IMR-90 (cell line): ENCODE data around the gene GPR37. TPM values are rescaled to one million over a fixed set of nuclear protein-coding genes. Genes with fewer than 3 reads are reported as not detected.

Experiments used
- ATAC-seq: fragments of 200-7000 bp; cut with Tn5 transposase; 2 replicates; pipeline ENCODE4 v1.9.1; 2020; ENCODE audit warnings: low read depth, mild to moderate bottlenecking, moderate library complexity
- BruUV-seq: library from RNA; stranded (reverse); fragments of 400-500 nt; replicated peaks from 2 replicates; lab custom pipeline; 2021; lab: Mats Ljungman, UMichigan
- CTCF ChIA-PET: fragments of 300-600 bp; formaldehyde crosslinking; extraction: SDS; loops from one replicate; lab custom pipeline; 2021; ENCODE audit warnings: antibody characterized with exemption; lab: Yijun Ruan, JAX
- POLR2A ChIA-PET: fragments of 300-600 bp; sonication (Branson Sonifier 250); formaldehyde crosslinking; loops from one replicate; lab custom pipeline; 2022; ENCODE audit warnings: antibody characterized with exemption; ENCODE audit not compliant: unreplicated experiment; lab: Charles Lee
- DNase-seq: peaks from one replicate; pipeline ENCODE4 v3.0.0; 2013
- H2AFZ ChIP-seq: replicated peaks from 2 replicates; pipeline ENCODE3; 2013; ENCODE audit warnings: low read length, mild to moderate bottlenecking; ENCODE audit not compliant: poor library complexity
- H2AK5ac ChIP-seq: 2 replicates; pipeline ENCODE4 v1.6.1; 2013; ENCODE audit warnings: low read depth, low read length, inconsistent platforms
- H2AK9ac ChIP-seq: replicated peaks from 2 replicates; pipeline ENCODE3; 2013; ENCODE audit warnings: mild to moderate bottlenecking, low read depth, low read length, moderate library complexity; ENCODE audit not compliant: poor library complexity
- H2BK120ac ChIP-seq: 2 replicates; pipeline ENCODE4 v1.6.1; 2013; ENCODE audit warnings: low read depth, low read length, inconsistent platforms
- H2BK15ac ChIP-seq: 3 replicates; pipeline ENCODE4 v1.6.1; 2013; ENCODE audit warnings: low read depth, low read length, inconsistent platforms
- H2BK20ac ChIP-seq: 2 replicates; pipeline ENCODE4 v1.6.1; 2013; ENCODE audit warnings: low read depth, mild to moderate bottlenecking, inconsistent platforms, low read length, moderate library complexity
- H2BK5ac ChIP-seq: 2 replicates; pipeline ENCODE4 v1.6.1; 2013; ENCODE audit warnings: mild to moderate bottlenecking, low read depth, low read length, inconsistent platforms; ENCODE audit not compliant: poor library complexity, severe bottlenecking
- H3K14ac ChIP-seq: replicated peaks from 2 replicates; pipeline ENCODE4 v1.6.1; 2013; ENCODE audit warnings: low read depth, low read length, inconsistent platforms
- H3K18ac ChIP-seq: 2 replicates; pipeline ENCODE4 v1.6.1; 2013; ENCODE audit warnings: low read depth, low read length, control low read depth
- H3K23ac ChIP-seq: 2 replicates; pipeline ENCODE4 v1.6.1; 2013; ENCODE audit warnings: low read depth, low read length, inconsistent platforms
- H3K27ac ChIP-seq: 2 replicates; pipeline ENCODE4 v1.5.1; 2013; ENCODE audit warnings: mild to moderate bottlenecking, control low read depth, low read length; ENCODE audit not compliant: insufficient read depth
- H3K27me3 ChIP-seq: 2 replicates; pipeline ENCODE4 v1.6.1; 2013; ENCODE audit warnings: low read length; ENCODE audit not compliant: control insufficient read depth, insufficient read depth
- H3K36me3 ChIP-seq: 2 replicates; pipeline ENCODE4 v1.6.1; 2013; ENCODE audit warnings: low read length, mixed read lengths; ENCODE audit not compliant: control insufficient read depth, insufficient read depth
- H3K4ac ChIP-seq: 2 replicates; pipeline ENCODE4 v1.6.1; 2013; ENCODE audit warnings: low read depth, low read length, inconsistent platforms
- H3K4me1 ChIP-seq: 2 replicates; pipeline ENCODE4 v1.6.1; 2013; ENCODE audit warnings: low read length, mixed read lengths; ENCODE audit not compliant: control insufficient read depth, insufficient read depth
- H3K4me2 ChIP-seq: 2 replicates; pipeline ENCODE4 v1.6.1; 2013; ENCODE audit warnings: low read depth, mild to moderate bottlenecking, control low read depth, low read length, moderate library complexity
- H3K4me3 ChIP-seq: 2 replicates; pipeline ENCODE4 v1.5.1; 2013; ENCODE audit warnings: low read depth, mild to moderate bottlenecking, control low read depth, low read length, moderate library complexity; ENCODE audit not compliant: insufficient read depth
- H3K56ac ChIP-seq: 2 replicates; pipeline ENCODE4 v1.6.1; 2013; ENCODE audit warnings: low read length, inconsistent platforms; ENCODE audit not compliant: insufficient read depth; ENCODE audit errors: extremely low read depth
- H3K79me1 ChIP-seq, 2 experiments: 2 replicates each; pipeline ENCODE4 v1.6.1; 2013; ENCODE audit warnings: low read length in 2 of 2, inconsistent platforms in 1 of 2, low read depth in 1 of 2
- H3K9ac ChIP-seq: 2 replicates; pipeline ENCODE4 v1.6.1; 2013; ENCODE audit warnings: low read depth, low read length, control low read depth
- H3K9me1 ChIP-seq: 2 replicates; pipeline ENCODE4 v1.6.1; 2013; ENCODE audit warnings: low read length, inconsistent platforms; ENCODE audit not compliant: insufficient read depth
- H3K9me3 ChIP-seq: 2 replicates; pipeline ENCODE4 v1.6.1; 2013; ENCODE audit warnings: low read length; ENCODE audit not compliant: control insufficient read depth, insufficient read depth
- H4K20me1 ChIP-seq: 2 replicates; pipeline ENCODE4 v1.6.1; 2013; ENCODE audit warnings: low read length, inconsistent platforms; ENCODE audit not compliant: insufficient read depth
- H4K5ac ChIP-seq: 2 replicates; pipeline ENCODE4 v1.6.1; 2013; ENCODE audit warnings: mild to moderate bottlenecking, low read depth, low read length, control low read depth
- H4K8ac ChIP-seq, 2 experiments: 2 replicates each; pipeline ENCODE4 v1.6.1; 2013; ENCODE audit warnings: low read depth in 2 of 2, low read length in 2 of 2, control low read depth in 1 of 2, inconsistent platforms in 1 of 2
- H4K91ac ChIP-seq: 2 replicates; pipeline ENCODE4 v1.6.1; 2013; ENCODE audit warnings: low read depth, low read length, inconsistent platforms; ENCODE audit not compliant: insufficient read depth
- BHLHE40 ChIP-seq: fragments of 150-350 bp; IDR thresholded peaks from 2 replicates; pipeline ENCODE4 v1.6.1; 2016; ENCODE audit warnings: mild to moderate bottlenecking, low read depth, low read length
- CEBPB ChIP-seq: IDR thresholded peaks from 2 replicates; pipeline ENCODE4 v1.6.1; 2012; ENCODE audit warnings: low read depth, low read length, improper control_type of control experiment
- CHD1 ChIP-seq: IDR thresholded peaks from 2 replicates; pipeline ENCODE4 v1.6.1; 2012; ENCODE audit warnings: low read depth, low read length, improper control_type of control experiment
- FOS ChIP-seq: fragments of 150-350 bp; IDR thresholded peaks from 2 replicates; pipeline ENCODE4 v1.6.1; 2016; ENCODE audit warnings: low read depth, low read length
- MAFK ChIP-seq: IDR thresholded peaks from 2 replicates; pipeline ENCODE4 v1.6.1; 2012; ENCODE audit warnings: low read depth, low read length, improper control_type of control experiment
- MAZ ChIP-seq: IDR thresholded peaks from 2 replicates; pipeline ENCODE4 v1.6.1; 2012; ENCODE audit warnings: low read depth, mild to moderate bottlenecking, low read length, improper control_type of control experiment, moderate library complexity, borderline replicate concordance
- MXI1 ChIP-seq: IDR thresholded peaks from 2 replicates; pipeline ENCODE4 v1.6.1; 2012; ENCODE audit warnings: low read depth, mild to moderate bottlenecking, low read length, moderate library complexity, borderline replicate concordance
- NFE2L2 ChIP-seq: fragments of 150-350 bp; IDR thresholded peaks from 2 replicates; pipeline ENCODE4 v1.6.1; 2016; ENCODE audit warnings: low read depth, mild to moderate bottlenecking, low read length
- POLR2A ChIP-seq: IDR thresholded peaks from 2 replicates; pipeline ENCODE4 v1.6.1; 2012; ENCODE audit warnings: mild to moderate bottlenecking, low read depth, low read length
- RAD21 ChIP-seq: IDR thresholded peaks from 2 replicates; pipeline ENCODE4 v1.6.1; 2012; ENCODE audit warnings: low read length, improper control_type of control experiment
- RCOR1 ChIP-seq: IDR thresholded peaks from 2 replicates; pipeline ENCODE4 v1.6.1; 2012; ENCODE audit warnings: mild to moderate bottlenecking, low read length, improper control_type of control experiment; ENCODE audit not compliant: insufficient replicate concordance
- RFX5 ChIP-seq: IDR thresholded peaks from 2 replicates; pipeline ENCODE4 v1.8.0; 2012; ENCODE audit warnings: low read depth, mild to moderate bottlenecking, low read length, moderate library complexity
- SMC3 ChIP-seq: fragments of 150-350 bp; IDR thresholded peaks from 2 replicates; pipeline ENCODE4 v1.6.1; 2016; ENCODE audit warnings: low read depth, mild to moderate bottlenecking, antibody characterized with exemption, low read length, moderate library complexity
- USF2 ChIP-seq: fragments of 150-350 bp; IDR thresholded peaks from 2 replicates; pipeline ENCODE4 v1.6.1; 2017; ENCODE audit warnings: mild to moderate bottlenecking, antibody characterized with exemption, low read length, low read depth
- WGBS, 2 experiments: methylation state at CpG; one replicate each; pipeline versions ENCODE4 v1.1.5 to v1.1.7; 2013; ENCODE audit warnings: missing lambda C conversion rate in 2 of 2; ENCODE audit not compliant: insufficient read length in 1 of 2; ENCODE audit errors: extremely low coverage in 2 of 2; 5-methylcytosine and 5-hydroxymethylcytosine counted together
- dilution Hi-C: fragments of 300-500 bp; cut with HindIII; formaldehyde crosslinking; loops from one replicate; pipeline ENCODE4 v1.14.3; 2018; ENCODE audit warnings: low sequenced_read_pairs; ENCODE audit not compliant: unreplicated experiment
- in situ Hi-C: fragments of 300-500 bp; cut with MboI; formaldehyde crosslinking; loops from 3 replicates; pipeline ENCODE4 v1.14.3; 2019; ENCODE audit warnings: low sequenced_read_pairs, inconsistent platforms, mixed read lengths
- intact Hi-C: fragments of 100-400 bp; cut with micrococcal nuclease; formaldehyde crosslinking; loops from 2 replicates; pipeline ENCODE4 v1.10.0; 2022
- polyA plus RNA-seq, 3 experiments: library from polyadenylated mRNA; depleted of rRNA; stranded (reverse); fragments of >200 nt; gene quantifications; 2 replicates each; pipeline ENCODE4 v1.2.3, GENCODE V29; 2012; ENCODE audit warnings: low replicate concordance in 1 of 3
- total RNA-seq: library from RNA; depleted of rRNA; stranded (reverse); fragments of >200 nt; gene quantifications from 2 replicates; pipeline ENCODE4 v1.2.3, GENCODE V29; 2012
- TF ChIP-seq, protein P1 (sequence below): conservative IDR thresholded peaks from 2 replicates; pipeline ENCODE4 v1.5.1; 2012; ENCODE audit warnings: mild to moderate bottlenecking, low read depth, low read length, improper control_type of control experiment
- TF ChIP-seq, protein P2 (sequence below): fragments of 150-350 bp; IDR thresholded peaks from 2 replicates; pipeline ENCODE4 v1.6.1; 2016; ENCODE audit warnings: low read depth, mild to moderate bottlenecking, low read length, moderate library complexity, borderline replicate concordance

The GPR37 gene
- total and polyA plus RNA-seq, 2 of the 4 experiments (the other 2 are of a cell fraction) = 4.6 to 9.3 TPM

DNA sequence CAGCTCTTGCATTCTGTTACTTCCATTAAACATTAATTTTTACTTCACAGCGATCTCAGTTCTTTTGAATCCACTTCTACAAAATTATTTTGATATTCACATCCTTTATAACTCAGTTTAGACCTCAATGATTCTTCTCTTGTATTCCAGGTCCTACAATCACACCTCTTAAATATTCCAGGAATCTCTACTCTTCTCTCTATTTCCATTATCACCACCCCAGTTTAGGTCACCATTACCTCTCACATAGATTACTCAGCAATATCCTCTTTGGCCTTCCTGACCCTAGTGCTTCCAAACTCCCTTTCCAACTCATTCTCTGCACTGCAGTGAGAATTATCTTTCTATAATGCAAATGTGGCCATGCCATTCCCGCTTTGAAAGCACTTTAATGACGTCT, 27.1 kb upstream of the GPR37 start:
- in situ Hi-C loops (no loop called here), intact Hi-C loops (loop anchor here (10.0 kb wide), 1 partner anchor 818 kb away; no protein-coding TSS in a partner anchor), dilution Hi-C loops (no loop called here)
- Histone ChIP-seq H4K20me1 (no peaks in the 10 kb centered on the region), H3K9ac (no peak overlapping the region), H3K27me3 (no peaks in the 10 kb centered on the region), H3K18ac (no peak overlapping the region), H4K91ac (no peak overlapping the region), H3K4me1 (peaks cover 3% of the 10 kb centered on the region; the same call in 1 of the 2 replicates), H3K9me3 (no peaks in the 10 kb centered on the region), H3K14ac (no peak overlapping the region), H3K9me1 (no peaks in the 10 kb centered on the region), H3K4me2 (no peak overlapping the region), H4K5ac (no peak overlapping the region), H2AK9ac (no peak overlapping the region), H3K23ac (no peak overlapping the region), H4K8ac (no peak overlapping the region), H3K4ac (no peak overlapping the region), H3K4me3 (no peak overlapping the region), H2AFZ (no peak overlapping the region), H3K56ac (no peak overlapping the region), H3K27ac (no peak overlapping the region), H2BK120ac (no peak overlapping the region), H2BK5ac (no peak overlapping the region), H2BK20ac (no peak overlapping the region), H3K79me1 (no peaks in the 10 kb centered on the region), H2AK5ac (no peak overlapping the region), H3K36me3 (no peaks in the 10 kb centered on the region), H2BK15ac (no peak overlapping the region)
- WGBS, 2 experiments = 100% methylated on average over 2 of the region's 3 CpGs; no CpG with 5 or more reads in 1 of the 2 experiments
- ChIA-PET POLR2A (no interaction called here), CTCF (interaction anchor here (0.8 to 1.0 kb wide), 2 partner anchors 20 to 622 kb away, joined by 3 read pairs; no protein-coding TSS in a partner anchor)
- no peak for DNase-seq
- no peak for ATAC-seq
- TF ChIP-seq MAZ (no peak), FOS (no peak), RAD21 (no peak), MXI1 (no peak), POLR2A (no peak), NFE2L2 (no peak), RCOR1 (no peak), RFX5 (no peak), CHD1 (no peak), CEBPB (no peak), MAFK (no peak), SMC3 (no peak), USF2 (no peak), BHLHE40 (no peak)
- TF ChIP-seq, protein P1, sequence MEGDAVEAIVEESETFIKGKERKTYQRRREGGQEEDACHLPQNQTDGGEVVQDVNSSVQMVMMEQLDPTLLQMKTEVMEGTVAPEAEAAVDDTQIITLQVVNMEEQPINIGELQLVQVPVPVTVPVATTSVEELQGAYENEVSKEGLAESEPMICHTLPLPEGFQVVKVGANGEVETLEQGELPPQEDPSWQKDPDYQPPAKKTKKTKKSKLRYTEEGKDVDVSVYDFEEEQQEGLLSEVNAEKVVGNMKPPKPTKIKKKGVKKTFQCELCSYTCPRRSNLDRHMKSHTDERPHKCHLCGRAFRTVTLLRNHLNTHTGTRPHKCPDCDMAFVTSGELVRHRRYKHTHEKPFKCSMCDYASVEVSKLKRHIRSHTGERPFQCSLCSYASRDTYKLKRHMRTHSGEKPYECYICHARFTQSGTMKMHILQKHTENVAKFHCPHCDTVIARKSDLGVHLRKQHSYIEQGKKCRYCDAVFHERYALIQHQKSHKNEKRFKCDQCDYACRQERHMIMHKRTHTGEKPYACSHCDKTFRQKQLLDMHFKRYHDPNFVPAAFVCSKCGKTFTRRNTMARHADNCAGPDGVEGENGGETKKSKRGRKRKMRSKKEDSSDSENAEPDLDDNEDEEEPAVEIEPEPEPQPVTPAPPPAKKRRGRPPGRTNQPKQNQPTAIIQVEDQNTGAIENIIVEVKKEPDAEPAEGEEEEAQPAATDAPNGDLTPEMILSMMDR = no peak
- TF ChIP-seq, protein P2, sequence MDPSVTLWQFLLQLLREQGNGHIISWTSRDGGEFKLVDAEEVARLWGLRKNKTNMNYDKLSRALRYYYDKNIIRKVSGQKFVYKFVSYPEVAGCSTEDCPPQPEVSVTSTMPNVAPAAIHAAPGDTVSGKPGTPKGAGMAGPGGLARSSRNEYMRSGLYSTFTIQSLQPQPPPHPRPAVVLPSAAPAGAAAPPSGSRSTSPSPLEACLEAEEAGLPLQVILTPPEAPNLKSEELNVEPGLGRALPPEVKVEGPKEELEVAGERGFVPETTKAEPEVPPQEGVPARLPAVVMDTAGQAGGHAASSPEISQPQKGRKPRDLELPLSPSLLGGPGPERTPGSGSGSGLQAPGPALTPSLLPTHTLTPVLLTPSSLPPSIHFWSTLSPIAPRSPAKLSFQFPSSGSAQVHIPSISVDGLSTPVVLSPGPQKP = no peak
- no TSS peak for BruUV-seq
